Right atrium auricular region (tissue), 2 donors: ENCODE measurements around the gene DNAJC21. TPM values are rescaled to one million over a fixed set of nuclear protein-coding genes. Genes with fewer than 3 reads are reported as not detected.
"Not testable (repeated sequence)": the region's sequence is repeated elsewhere in the genome, so short reads cannot be mapped to it uniquely, and the experiment has no call there.

ENCODE experiments used
- DNase-seq: peaks from one replicate; pipeline ENCODE4 v3.0.0-alpha.2; 2019; ENCODE audit warnings: low spot score
- H3K27ac ChIP-seq, 2 donors: fragments of 200-600 bp; sonication (generic); 1 replicate in 1 of 2; 2 replicates in 1 of 2; pipeline ENCODE4 v1.5.1; 2016 to 2019
- H3K27me3 ChIP-seq, 2 donors: fragments of 200-600 bp; sonication (generic); one replicate each; pipeline versions ENCODE4 v1.5.1 to v1.6.0; 2017 to 2019
- H3K36me3 ChIP-seq: fragments of 200-600 bp; sonication (generic); one replicate; pipeline ENCODE4 v1.5.1; 2016
- H3K4me1 ChIP-seq, 2 donors: fragments of 200-600 bp; sonication (generic); one replicate each; pipeline versions ENCODE4 v1.5.1 to v1.6.0; 2017 to 2019
- H3K4me3 ChIP-seq, 2 donors: fragments of 200-600 bp; sonication (generic); 1 replicate in 1 of 2; 2 replicates in 1 of 2; pipeline ENCODE4 v1.5.1; 2017 to 2019; ENCODE audit warnings: mild to moderate bottlenecking in 1 of 2, moderate library complexity in 1 of 2
- H3K9me3 ChIP-seq, 2 donors: fragments of 200-600 bp; sonication (generic); one replicate each; pipeline ENCODE4 v1.5.1; 2019
- CTCF ChIP-seq, 2 donors: fragments of 200-600 bp; sonication (generic); IDR thresholded peaks; one replicate each; pipeline ENCODE4 v1.5.1; 2019; ENCODE audit warnings: antibody characterized with exemption in 2 of 2
- total RNA-seq, 2 donors: library from RNA; depleted of rRNA; stranded (reverse); fragments of >200 nt; gene quantifications; one replicate each; pipeline ENCODE4 v1.1.0, GENCODE V29; 2016

Gene DNAJC21
- total RNA-seq, 2 donors from 2014 or later, result 39.1 to 50.8 TPM

GRCh38 chr5:34967540-34967939, 38.2 kb downstream of the DNAJC21 start:
- no peaks in the 10 kb centered on the region for H3K27me3 ChIP-seq
- H3K4me1 ChIP-seq, result no peaks in the 10 kb centered on the region
- no peak overlapping the region for H3K4me3 ChIP-seq
- no peak overlapping the region for H3K27ac ChIP-seq
- no peaks in the 10 kb centered on the region for H3K9me3 ChIP-seq
- DNase-seq, result no peak
- no peaks in the 10 kb centered on the region for H3K36me3 ChIP-seq
- no peak for TF ChIP-seq CTCF (IDR thresholded peaks at IDR 0.05)

- no peaks in the 10 kb centered on the region for H3K9me3 ChIP-seq
- no peak for DNase-seq
- no peaks in the 10 kb centered on the region for H3K4me1 ChIP-seq
- TF ChIP-seq CTCF (IDR thresholded peaks at IDR 0.05), result no peak
- H3K27me3 ChIP-seq, result no peaks in the 10 kb centered on the region
- H3K36me3 ChIP-seq, result no peaks in the 10 kb centered on the region
- no peak overlapping the region for H3K4me3 ChIP-seq
- no peak overlapping the region for H3K27ac ChIP-seq
These were observed 38.9 kb downstream of the DNAJC21 start for GRCh38 chr5:34968258-34968657.

- Histone ChIP-seq H3K27ac (no peak overlapping the region), H3K27me3 (no peaks in the 10 kb centered on the region), H3K4me3 (no peak overlapping the region), H3K4me1 (no peaks in the 10 kb centered on the region), H3K36me3 (no peaks in the 10 kb centered on the region), H3K9me3 (no peaks in the 10 kb centered on the region)
- no peak for TF ChIP-seq CTCF (IDR thresholded peaks at IDR 0.05)
- DNase-seq, result no peak
These were observed 41.2 kb downstream of the DNAJC21 start for GRCh38 chr5:34970552-34970951.

GRCh38 chr5:34971655-34972054, 42.3 kb downstream of the DNAJC21 start:
- not testable (repeated sequence) for H3K27me3 ChIP-seq, H3K9me3 ChIP-seq, H3K4me1 ChIP-seq, H3K4me3 ChIP-seq, H3K36me3 ChIP-seq, H3K27ac ChIP-seq, DNase-seq

GRCh38 chr5:34976347-34976746, 47.0 kb downstream of the DNAJC21 start:
- no peaks in the 10 kb centered on the region for H3K36me3 ChIP-seq
- H3K4me1 ChIP-seq, result no peaks in the 10 kb centered on the region
- H3K4me3 ChIP-seq, result no peak overlapping the region
- no peak for TF ChIP-seq CTCF (IDR thresholded peaks at IDR 0.05)
- DNase-seq, result no peak
- H3K27ac ChIP-seq, result no peak overlapping the region
- H3K9me3 ChIP-seq, result no peaks in the 10 kb centered on the region
- H3K27me3 ChIP-seq, result no peaks in the 10 kb centered on the region

GRCh38 chr5:34977934-34978613, 48.7 kb downstream of the DNAJC21 start:
- H3K27me3 ChIP-seq, result no peaks in the 10 kb centered on the region
- H3K27ac ChIP-seq, result no peak overlapping the region
- no peak for DNase-seq
- no peaks in the 10 kb centered on the region for H3K36me3 ChIP-seq
- H3K4me1 ChIP-seq, result no peaks in the 10 kb centered on the region
- H3K4me3 ChIP-seq, result no peak overlapping the region
- no peak for TF ChIP-seq CTCF (IDR thresholded peaks at IDR 0.05)
- H3K9me3 ChIP-seq, result no peaks in the 10 kb centered on the region
